CD8-positive, alpha-beta memory T cell (primary cell): ENCODE data around the gene PRELID2. TPM values are rescaled to one million over a fixed set of nuclear protein-coding genes. Genes with fewer than 3 reads are reported as not detected.

Experiments used
- CTCF ChIA-PET: fragments of 350-600 bp; sonication (Branson Sonifier 250); formaldehyde crosslinking; loops from one replicate; lab custom pipeline; 2021; ENCODE audit warnings: antibody characterized with exemption; lab: Charles Lee
- POLR2A ChIA-PET: fragments of 350-600 bp; sonication (Branson Sonifier 250); formaldehyde crosslinking; loops from one replicate; lab custom pipeline; 2021; ENCODE audit warnings: antibody characterized with exemption; lab: Charles Lee
- DNase-seq, 5 donors: peaks; one replicate each; pipeline versions ENCODE4 v3.0.0 to v3.0.0-alpha.2; 2020 to 2022; ENCODE audit warnings: mixed read lengths in 1 of 5
- H3K27ac ChIP-seq: one replicate; pipeline ENCODE4 v1.7.0; 2013; ENCODE audit warnings: low read depth, mild to moderate bottlenecking, low read length, moderate library complexity
- H3K27me3 ChIP-seq: 2 replicates; pipeline ENCODE4 v1.7.0; 2013; ENCODE audit warnings: low read length, mild to moderate bottlenecking; ENCODE audit not compliant: insufficient read depth, poor library complexity, severe bottlenecking
- H3K36me3 ChIP-seq: 2 replicates; pipeline ENCODE4 v1.7.0; 2013; ENCODE audit warnings: mild to moderate bottlenecking, low read length, moderate library complexity; ENCODE audit not compliant: insufficient read depth
- H3K4me1 ChIP-seq: 2 replicates; pipeline ENCODE4 v1.7.0; 2013; ENCODE audit warnings: mild to moderate bottlenecking, low read length, moderate library complexity; ENCODE audit not compliant: insufficient read depth
- H3K4me3 ChIP-seq: 2 replicates; pipeline ENCODE4 v1.7.0; 2013; ENCODE audit warnings: mild to moderate bottlenecking, low read length
- H3K9me3 ChIP-seq: 2 replicates; pipeline ENCODE4 v1.7.0; 2013; ENCODE audit warnings: mild to moderate bottlenecking, low read length
- H3K27ac Mint-ChIP-seq, 8 donors: one replicate each; pipeline ENCODE4 v1.8.0; 2020 to 2021; ENCODE audit warnings: mixed read lengths in 8 of 8, mild to moderate bottlenecking in 6 of 8, inconsistent platforms in 3 of 8, moderate library complexity in 3 of 8
- H3K27me3 Mint-ChIP-seq, 2 donors: one replicate each; pipeline ENCODE4 v1.8.0; 2020 to 2021; ENCODE audit warnings: mixed read lengths in 2 of 2, mild to moderate bottlenecking in 1 of 2, moderate library complexity in 1 of 2
- H3K36me3 Mint-ChIP-seq, 3 donors: one replicate each; pipeline ENCODE4 v1.8.0; 2020 to 2021; ENCODE audit warnings: mixed read lengths in 3 of 3, inconsistent platforms in 1 of 3, mild to moderate bottlenecking in 1 of 3
- H3K4me1 Mint-ChIP-seq, 3 donors: one replicate each; pipeline ENCODE4 v1.8.0; 2020 to 2021; ENCODE audit warnings: mixed read lengths in 3 of 3, inconsistent platforms in 1 of 3, mild to moderate bottlenecking in 1 of 3
- H3K4me3 Mint-ChIP-seq, 7 donors: one replicate each; pipeline ENCODE4 v1.8.0; 2020 to 2021; ENCODE audit warnings: mixed read lengths in 7 of 7, mild to moderate bottlenecking in 6 of 7, moderate library complexity in 4 of 7, inconsistent platforms in 2 of 7
- H3K9me3 Mint-ChIP-seq, 5 donors: one replicate each; pipeline ENCODE4 v1.8.0; 2020 to 2022; ENCODE audit warnings: mixed read lengths in 5 of 5, mild to moderate bottlenecking in 3 of 5, moderate library complexity in 2 of 5, inconsistent platforms in 1 of 5
- polyA plus RNA-seq: library from polyadenylated mRNA; unstranded; fragments of 300-500 nt; fragmentation: Illumina TruSeq; gene quantifications from one replicate; pipeline ENCODE4 v1.2.3, GENCODE V29; 2021
- total RNA-seq, 2 experiments: library from RNA; stranded (reverse); gene quantifications; one replicate each; pipeline ENCODE4 v1.2.3, GENCODE V29; 2021

The PRELID2 gene
- total and polyA plus RNA-seq, 3 experiments from 2014 or later, result 0.92 to 1.6 (median 1.2) TPM

DNA sequence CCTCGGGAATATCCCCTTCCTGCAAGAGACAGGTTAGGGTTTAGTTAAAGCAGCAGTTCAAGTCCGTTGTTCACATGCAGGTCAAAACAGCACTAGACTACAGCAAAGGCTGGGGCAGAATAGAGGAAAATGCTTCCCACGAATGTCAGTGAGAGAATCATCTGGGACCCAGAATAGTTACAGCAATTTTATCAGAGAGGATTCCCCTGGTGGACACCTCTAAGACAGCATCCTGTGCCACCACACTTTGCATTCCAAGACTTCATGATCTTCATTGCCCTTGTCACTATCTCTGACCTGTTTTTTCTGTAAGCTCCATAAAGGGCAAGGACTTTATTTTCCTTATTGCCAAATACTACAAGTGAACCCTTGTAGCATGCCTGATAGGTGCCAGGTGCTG is 24.8 kb upstream of the PRELID2 start:
- H3K4me1 ChIP-seq, result no peaks in the 10 kb centered on the region
- Mint-ChIP-seq H3K27ac (no peak overlapping the region), H3K36me3 (no peaks in the 10 kb centered on the region), H3K9me3 (no peaks in the 10 kb centered on the region), H3K27me3 (peaks cover 3 to 12% of the 10 kb centered on the region in 2 donors), H3K4me1 (peaks cover 0 to 4% (median 0%) of the 10 kb centered on the region in 3 donors), H3K4me3 (no peak overlapping the region)
- no peaks in the 10 kb centered on the region for H3K36me3 ChIP-seq
- H3K27ac ChIP-seq, result no peak overlapping the region
- no peak overlapping the region for H3K4me3 ChIP-seq
- DNase-seq, result no peak
- H3K27me3 ChIP-seq, result no peaks in the 10 kb centered on the region
- ChIA-PET POLR2A (no interaction called here), CTCF (interaction anchor here (1.9 kb wide), 1 partner anchor 10 kb away, joined by 5 read pairs; no protein-coding TSS in a partner anchor)
- no peaks in the 10 kb centered on the region for H3K9me3 ChIP-seq

DNA sequence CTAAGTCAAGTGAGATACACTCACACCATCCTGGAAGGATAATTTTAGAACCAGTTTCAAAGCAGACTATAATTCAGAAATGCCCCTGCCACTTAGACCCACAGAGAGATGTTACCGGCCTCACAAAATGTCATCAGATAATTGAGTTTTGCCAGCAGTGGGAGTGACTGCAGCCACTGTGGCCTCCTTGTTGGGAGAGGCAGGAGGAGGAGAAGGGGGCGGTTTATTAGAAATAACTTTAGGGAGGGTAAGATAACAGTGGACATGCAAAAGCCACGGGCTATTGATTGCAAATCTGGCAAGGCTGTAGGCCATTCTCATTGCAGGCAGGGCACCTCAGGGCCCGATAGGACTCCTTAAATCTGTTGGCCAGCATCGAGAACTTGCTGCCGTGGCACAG is 24.3 kb upstream of the PRELID2 start:
- Mint-ChIP-seq H3K27me3 (peaks cover 2 to 10% of the 10 kb centered on the region in 2 donors), H3K9me3 (no peaks in the 10 kb centered on the region), H3K4me3 (no peak overlapping the region), H3K4me1 (peaks cover 0 to 4% (median 0%) of the 10 kb centered on the region in 3 donors), H3K27ac (no peak overlapping the region), H3K36me3 (no peaks in the 10 kb centered on the region)
- Histone ChIP-seq H3K27me3 (no peaks in the 10 kb centered on the region), H3K4me1 (no peaks in the 10 kb centered on the region), H3K9me3 (no peaks in the 10 kb centered on the region), H3K27ac (no peak overlapping the region), H3K4me3 (no peak overlapping the region), H3K36me3 (no peaks in the 10 kb centered on the region)
- POLR2A ChIA-PET, result no interaction called here
- no peak for DNase-seq
- CTCF ChIA-PET, result no interaction called here

DNA sequence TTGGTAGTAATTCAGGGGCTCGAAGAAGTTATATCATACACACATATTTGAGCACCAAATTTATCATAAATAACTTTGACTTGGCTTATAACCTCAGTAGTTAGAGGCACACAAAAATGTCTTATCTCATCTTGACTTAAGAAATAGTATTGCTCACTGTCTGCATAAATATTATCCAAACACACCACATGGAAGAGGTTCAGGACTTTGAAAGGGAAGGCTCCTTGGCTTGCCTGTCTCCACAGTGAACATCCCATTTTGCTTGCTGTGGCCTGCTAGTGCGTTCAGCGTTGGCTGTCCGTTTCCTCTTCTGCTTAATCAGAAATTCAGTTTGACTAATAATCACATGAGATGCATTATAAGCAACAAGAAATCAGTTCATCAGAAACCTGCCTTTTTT is 23.8 kb upstream of the PRELID2 start:
- H3K4me3 Mint-ChIP-seq, result no peak overlapping the region

DNA sequence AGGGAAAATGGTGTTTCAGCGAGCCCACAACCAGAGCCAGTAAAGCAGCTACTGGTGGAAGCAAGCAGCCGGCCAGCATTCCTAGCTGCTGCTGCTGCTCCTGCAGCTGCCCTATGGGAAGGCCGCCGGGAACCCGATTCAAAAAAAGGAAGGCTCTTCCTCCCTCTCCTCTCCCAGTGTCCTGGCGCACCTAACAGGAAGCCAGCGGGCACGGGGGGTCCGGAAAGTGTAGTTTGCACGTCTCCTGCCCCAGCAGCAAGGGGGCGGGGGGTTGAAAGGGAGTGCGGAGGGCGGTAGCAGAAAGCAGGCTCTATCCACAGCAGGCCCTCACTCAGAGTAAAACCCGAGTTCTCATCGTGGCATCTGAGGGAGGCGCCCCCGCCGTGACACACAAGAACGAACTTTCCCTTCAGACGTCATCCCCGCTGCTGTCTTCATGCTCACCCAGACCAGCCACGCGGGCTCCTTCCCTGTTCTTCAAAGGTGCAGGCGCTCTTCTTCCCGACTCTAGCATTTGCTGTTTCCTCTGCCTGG is 21.2 kb upstream of the PRELID2 start:
- H3K4me3 Mint-ChIP-seq, result peak overlapping the region in 3 of 7 donors; percentile 10 to 21 (median 19)
- Histone ChIP-seq H3K27me3 (no peaks in the 10 kb centered on the region), H3K4me1 (no peaks in the 10 kb centered on the region), H3K27ac (no peak overlapping the region), H3K9me3 (no peaks in the 10 kb centered on the region), H3K4me3 (no peak overlapping the region), H3K36me3 (no peaks in the 10 kb centered on the region)
- ChIA-PET POLR2A (no interaction called here), CTCF (no interaction called here)
- H3K36me3 Mint-ChIP-seq, result no peaks in the 10 kb centered on the region
- no peak for DNase-seq
- H3K27ac Mint-ChIP-seq, result peak overlapping the region in 1 of 8 donors; percentile 44
- no peaks in the 10 kb centered on the region for H3K9me3 Mint-ChIP-seq
- H3K4me1 Mint-ChIP-seq, result peaks cover 0 to 4% (median 0%) of the 10 kb centered on the region in 3 donors
- H3K27me3 Mint-ChIP-seq, result peaks cover 0 to 5% of the 10 kb centered on the region in 2 donors

More for the DNA sequence above, 23.8 kb upstream of the PRELID2 start:
- ChIA-PET POLR2A (no interaction called here), CTCF (no interaction called here)
- peaks cover 0 to 6% of the 10 kb centered on the region in 2 donors for H3K27me3 Mint-ChIP-seq
- Histone ChIP-seq H3K9me3 (no peaks in the 10 kb centered on the region), H3K27me3 (no peaks in the 10 kb centered on the region), H3K4me3 (no peak overlapping the region), H3K4me1 (no peaks in the 10 kb centered on the region), H3K36me3 (no peaks in the 10 kb centered on the region), H3K27ac (no peak overlapping the region)
- peaks cover 0 to 4% (median 0%) of the 10 kb centered on the region in 3 donors for H3K4me1 Mint-ChIP-seq
- no peak overlapping the region for H3K27ac Mint-ChIP-seq
- no peaks in the 10 kb centered on the region for H3K36me3 Mint-ChIP-seq
- DNase-seq, result no peak
- no peaks in the 10 kb centered on the region for H3K9me3 Mint-ChIP-seq

DNA sequence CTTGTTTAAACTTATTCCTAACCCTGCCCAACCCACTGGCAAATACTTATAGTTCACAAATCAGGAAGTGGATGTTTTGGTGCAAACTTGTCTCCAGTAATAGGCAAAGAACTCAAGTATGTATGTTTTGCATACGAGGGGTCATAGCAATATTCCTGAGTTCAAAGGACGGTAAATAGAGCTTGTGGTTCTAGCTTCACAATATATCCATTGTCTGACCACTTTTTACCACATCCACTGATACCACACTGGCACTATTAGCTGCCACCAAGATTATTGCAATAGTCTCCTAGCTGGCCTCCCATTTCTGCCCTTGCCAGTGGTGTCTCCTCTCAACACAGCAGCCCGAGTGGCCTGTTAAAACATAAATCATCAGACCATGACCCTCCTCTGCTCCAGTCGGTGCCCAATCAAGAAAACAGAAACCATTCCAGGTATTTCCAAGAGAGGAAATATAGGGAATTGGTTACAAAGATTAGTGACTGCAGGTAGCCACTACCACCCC is 20.7 kb upstream of the PRELID2 start:
- no peak for DNase-seq
- Histone ChIP-seq H3K27ac (no peak overlapping the region), H3K4me1 (no peaks in the 10 kb centered on the region), H3K9me3 (no peaks in the 10 kb centered on the region), H3K4me3 (no peak overlapping the region), H3K36me3 (no peaks in the 10 kb centered on the region), H3K27me3 (no peaks in the 10 kb centered on the region)
- Mint-ChIP-seq H3K27me3 (peaks cover 0 to 5% of the 10 kb centered on the region in 2 donors), H3K4me1 (peaks cover 0 to 4% (median 0%) of the 10 kb centered on the region in 3 donors), H3K4me3 (no peak overlapping the region), H3K9me3 (no peaks in the 10 kb centered on the region), H3K27ac (no peak overlapping the region), H3K36me3 (no peaks in the 10 kb centered on the region)
- POLR2A ChIA-PET, result no interaction called here
- CTCF ChIA-PET, result no interaction called here

DNA sequence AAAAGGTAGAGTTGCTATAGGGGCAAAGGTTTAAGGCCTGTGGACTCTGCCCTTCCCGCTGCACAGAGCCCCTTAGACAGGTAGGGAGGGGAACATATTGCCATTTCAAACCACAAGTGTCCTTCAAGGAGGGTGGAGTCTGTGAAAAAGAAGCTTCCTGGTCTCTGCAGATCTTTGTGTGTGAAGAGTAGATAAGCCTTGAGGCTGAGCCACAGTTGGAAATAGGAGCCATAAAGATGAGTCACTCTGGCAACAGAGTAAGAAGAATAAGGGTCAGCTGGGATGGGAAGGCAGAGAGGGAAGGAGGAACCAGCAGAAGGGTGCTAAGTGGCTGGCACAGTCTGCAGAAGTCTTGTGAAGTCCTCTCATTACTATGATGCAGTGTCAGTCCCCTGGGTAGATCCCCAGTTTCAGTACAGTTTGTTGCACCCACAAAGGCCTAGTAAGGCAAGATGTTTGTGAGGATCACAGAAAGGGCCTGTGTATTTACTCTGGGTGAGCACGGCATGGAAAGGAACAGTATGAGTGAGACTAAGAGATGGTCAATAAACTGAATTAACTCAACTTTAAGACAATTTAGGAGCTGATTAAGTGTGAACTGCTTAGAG is 19.6 kb upstream of the PRELID2 start:
- no peaks in the 10 kb centered on the region for H3K9me3 Mint-ChIP-seq
- CTCF ChIA-PET, result no interaction called here
- no peak overlapping the region for H3K4me3 ChIP-seq
- no peaks in the 10 kb centered on the region for H3K27me3 ChIP-seq
- H3K36me3 Mint-ChIP-seq, result no peaks in the 10 kb centered on the region
- peaks cover 0 to 5% of the 10 kb centered on the region in 2 donors for H3K27me3 Mint-ChIP-seq
- H3K4me1 ChIP-seq, result no peaks in the 10 kb centered on the region
- H3K36me3 ChIP-seq, result no peaks in the 10 kb centered on the region
- peak overlapping the region in 1 of 8 donors; percentile 3 for H3K27ac Mint-ChIP-seq
- H3K4me3 Mint-ChIP-seq, result no peak overlapping the region
- H3K27ac ChIP-seq, result peak overlapping the region; percentile 67
- H3K4me1 Mint-ChIP-seq, result peaks cover 0 to 4% (median 0%) of the 10 kb centered on the region in 3 donors
- no peaks in the 10 kb centered on the region for H3K9me3 ChIP-seq
- POLR2A ChIA-PET, result no interaction called here
- DNase-seq, result no peak

DNA sequence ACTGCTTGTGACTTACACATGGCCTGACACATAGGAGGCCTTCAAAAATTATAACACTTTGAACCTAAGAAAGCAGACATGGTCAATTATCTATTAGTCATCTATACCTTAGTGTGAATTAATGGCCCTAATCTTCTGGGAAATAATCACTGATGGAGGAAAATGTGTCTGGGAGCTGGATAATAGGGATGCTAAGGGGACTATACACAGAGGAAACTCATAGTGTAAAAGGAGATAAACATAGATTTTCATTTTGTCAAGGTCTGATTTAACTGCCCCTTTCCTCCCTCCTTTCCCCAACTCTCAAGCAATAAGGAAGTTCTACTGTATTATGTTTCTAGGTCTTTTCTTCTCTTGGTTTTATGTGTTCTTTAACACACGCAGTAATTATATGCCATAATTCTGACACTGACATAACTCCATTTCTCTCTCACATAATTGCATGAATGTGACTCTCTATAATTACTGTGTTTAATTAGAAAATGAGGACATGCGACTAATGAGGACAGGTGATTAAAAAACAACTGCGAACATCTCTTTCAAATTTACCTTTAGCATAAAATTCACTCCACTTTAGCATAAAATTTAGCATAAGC is 18.7 kb upstream of the PRELID2 start:
- Mint-ChIP-seq H3K27me3 (peaks cover 0 to 5% of the 10 kb centered on the region in 2 donors), H3K4me3 (no peak overlapping the region), H3K4me1 (peaks cover 0 to 4% (median 0%) of the 10 kb centered on the region in 3 donors), H3K36me3 (no peaks in the 10 kb centered on the region), H3K9me3 (peaks cover 0 to 5% (median 0%) of the 10 kb centered on the region in 5 donors), H3K27ac (no peak overlapping the region)
- Histone ChIP-seq H3K4me3 (no peak overlapping the region), H3K4me1 (no peaks in the 10 kb centered on the region), H3K27ac (peak overlapping the region; percentile 67), H3K36me3 (no peaks in the 10 kb centered on the region), H3K9me3 (no peaks in the 10 kb centered on the region), H3K27me3 (no peaks in the 10 kb centered on the region)
- ChIA-PET POLR2A (no interaction called here), CTCF (no interaction called here)
- DNase-seq, result no peak

DNA sequence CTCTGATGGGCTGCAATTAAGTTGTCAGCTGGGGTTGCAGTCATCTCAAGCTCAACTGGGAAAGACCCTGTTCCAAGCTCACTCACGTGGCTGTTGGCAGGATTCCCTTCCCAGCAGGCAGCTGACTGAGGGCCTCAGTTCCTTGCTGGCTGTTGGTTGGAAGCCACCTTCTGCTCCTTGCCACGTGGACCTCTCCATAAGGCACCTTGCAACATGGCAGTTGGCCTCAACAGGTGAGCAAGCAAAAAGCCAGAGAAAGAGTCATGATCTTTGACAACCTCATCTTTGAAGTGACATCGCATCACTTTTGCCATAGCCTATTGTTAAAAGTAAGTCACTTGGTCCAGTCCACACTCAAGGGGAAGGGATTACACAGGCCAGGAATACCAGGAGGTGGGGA is 17.8 kb upstream of the PRELID2 start:
- H3K4me3 ChIP-seq, result no peak overlapping the region
- no peak overlapping the region for H3K27ac ChIP-seq
- peaks cover 0 to 5% (median 0%) of the 10 kb centered on the region in 5 donors for H3K9me3 Mint-ChIP-seq
- no peaks in the 10 kb centered on the region for H3K36me3 ChIP-seq
- H3K4me1 ChIP-seq, result no peaks in the 10 kb centered on the region
- H3K27me3 ChIP-seq, result no peaks in the 10 kb centered on the region
- no peak for DNase-seq
- no peak overlapping the region for H3K4me3 Mint-ChIP-seq
- H3K9me3 ChIP-seq, result no peaks in the 10 kb centered on the region
- peaks cover 0 to 4% (median 0%) of the 10 kb centered on the region in 3 donors for H3K4me1 Mint-ChIP-seq
- no peaks in the 10 kb centered on the region for H3K36me3 Mint-ChIP-seq
- POLR2A ChIA-PET, result no interaction called here
- no peak overlapping the region for H3K27ac Mint-ChIP-seq
- CTCF ChIA-PET, result interaction anchor here (1.5 kb wide), 1 partner anchor 18 kb away, joined by 3 read pairs; the partner anchor contains the start of gene PRELID2
- H3K27me3 Mint-ChIP-seq, result peaks cover under 1 to 5% of the 10 kb centered on the region in 2 donors
